HepG2 (cell line): ENCODE results near the gene BRPF1. TPM values are rescaled to one million over a fixed set of nuclear protein-coding genes. Genes with fewer than 3 reads are reported as not detected.

Source experiments
- BORCS8-MEF2B ChIP-seq: sonication (generic); formaldehyde crosslinking; IDR thresholded peaks from 2 replicates; pipeline ENCODE4 v1.8.0; 2022; ENCODE audit warnings: mild to moderate bottlenecking, missing genetic modification reagents
- DNMT1 ChIP-seq: sonication (generic); formaldehyde crosslinking; IDR thresholded peaks from 2 replicates; pipeline ENCODE4 v1.5.1; 2020; ENCODE audit warnings: mild to moderate bottlenecking, missing genetic modification reagents
- EED ChIP-seq: sonication (generic); formaldehyde crosslinking; IDR thresholded peaks from 2 replicates; pipeline ENCODE4 v1.5.0; 2020; ENCODE audit warnings: mild to moderate bottlenecking, missing genetic modification reagents
- HDAC1 ChIP-seq: sonication (generic); formaldehyde crosslinking; IDR thresholded peaks from 2 replicates; pipeline ENCODE4 v1.5.1; 2020; ENCODE audit warnings: mild to moderate bottlenecking, missing genetic modification reagents
- HIVEP1 ChIP-seq: sonication (generic); formaldehyde crosslinking; IDR thresholded peaks from 2 replicates; pipeline ENCODE4 v1.4.0; 2020; ENCODE audit warnings: mild to moderate bottlenecking, missing genetic modification reagents
- HOXD1 ChIP-seq: sonication (generic); formaldehyde crosslinking; IDR thresholded peaks from 2 replicates; pipeline ENCODE4 v1.5.0; 2020; ENCODE audit warnings: missing genetic modification reagents
- ISL2 ChIP-seq: sonication (generic); formaldehyde crosslinking; IDR thresholded peaks from 2 replicates; pipeline ENCODE4 v1.5.0; 2020; ENCODE audit warnings: missing genetic modification reagents
- NFE2 ChIP-seq: sonication (generic); formaldehyde crosslinking; IDR thresholded peaks from 2 replicates; pipeline ENCODE4 v1.4.0; 2020; ENCODE audit warnings: missing genetic modification reagents
- ZC3H4 ChIP-seq: sonication (generic); formaldehyde crosslinking; IDR thresholded peaks from 2 replicates; pipeline ENCODE4 v1.4.0; 2020; ENCODE audit warnings: missing genetic modification reagents, borderline replicate concordance
- ZNF143 ChIP-seq: sonication (generic); formaldehyde crosslinking; IDR thresholded peaks from 2 replicates; pipeline ENCODE4 v1.4.0; 2020; ENCODE audit warnings: missing genetic modification reagents
- ZNF496 ChIP-seq: sonication (generic); formaldehyde crosslinking; IDR thresholded peaks from 2 replicates; pipeline ENCODE4 v1.8.1; 2023; ENCODE audit warnings: mild to moderate bottlenecking, moderate library complexity, missing genetic modification reagents; ENCODE audit not compliant: insufficient replicate concordance
- ZNF552 ChIP-seq: sonication (generic); formaldehyde crosslinking; IDR thresholded peaks from 2 replicates; pipeline ENCODE4 v1.9.0; 2022; ENCODE audit warnings: missing genetic modification reagents, mild to moderate bottlenecking, borderline replicate concordance
- ZNF557 ChIP-seq: sonication (generic); formaldehyde crosslinking; IDR thresholded peaks from 2 replicates; pipeline ENCODE4 v1.4.0; 2020; ENCODE audit warnings: missing genetic modification reagents
- ZNF577 ChIP-seq: sonication (generic); formaldehyde crosslinking; IDR thresholded peaks from 2 replicates; pipeline ENCODE4 v1.4.0; 2020; ENCODE audit warnings: mild to moderate bottlenecking, low read depth, missing genetic modification reagents, borderline replicate concordance
- ZNF670 ChIP-seq: sonication (generic); formaldehyde crosslinking; IDR thresholded peaks from 2 replicates; pipeline ENCODE4 v1.8.0; 2022; ENCODE audit warnings: mild to moderate bottlenecking, missing genetic modification reagents, borderline replicate concordance
- ZNF788 ChIP-seq: sonication (generic); formaldehyde crosslinking; IDR thresholded peaks from 2 replicates; pipeline ENCODE4 v1.5.0; 2020; ENCODE audit warnings: mild to moderate bottlenecking, missing genetic modification reagents, borderline replicate concordance
- ZNF878 ChIP-seq: sonication (generic); formaldehyde crosslinking; IDR thresholded peaks from 2 replicates; pipeline ENCODE4 v1.8.1; 2023; ENCODE audit warnings: mild to moderate bottlenecking, missing genetic modification reagents, moderate library complexity
- polyA plus RNA-seq, 8 experiments: library from polyadenylated mRNA; depleted of rRNA in 3 of 8; stranded (reverse) in 7 of 8; unstranded in 1 of 8; fragments of >200 nt; fragmentation: Illumina TruSeq in 4 of 8; extraction: Trizol in 4 of 8; gene quantifications; 2 replicates each; pipeline versions ENCODE4 v1.2.1 to v1.2.3, GENCODE V29; 2011 to 2016; ENCODE audit warnings: low read depth in 4 of 8, missing spikeins in 1 of 8, mixed read lengths in 1 of 8; ENCODE audit not compliant: insufficient read depth in 1 of 8
- total RNA-seq, 5 experiments: library from RNA; depleted of rRNA; stranded (reverse); fragments of >200 nt; fragmentation: Illumina TruSeq; extraction: Trizol; gene quantifications; 2 replicates each; pipeline ENCODE4 v1.2.3, GENCODE V29; 2016; ENCODE audit warnings: low read depth in 1 of 5
- TF ChIP-seq, protein P1 (sequence below): sonication (generic); formaldehyde crosslinking; IDR thresholded peaks from 2 replicates; pipeline ENCODE4 v1.8.0; 2022; ENCODE audit warnings: mild to moderate bottlenecking, missing genetic modification reagents; ENCODE audit not compliant: insufficient replicate concordance
- TF ChIP-seq, protein P2 (sequence below): sonication (generic); formaldehyde crosslinking; IDR thresholded peaks from 2 replicates; pipeline ENCODE4 v1.5.1; 2020; ENCODE audit warnings: mild to moderate bottlenecking, missing genetic modification reagents, borderline replicate concordance
- TF ChIP-seq, protein P3 (sequence below): sonication (generic); formaldehyde crosslinking; IDR thresholded peaks from 2 replicates; pipeline ENCODE4 v1.8.0; 2022; ENCODE audit warnings: mild to moderate bottlenecking, missing genetic modification reagents, moderate library complexity
- TF ChIP-seq, protein P4 (sequence below): sonication (generic); formaldehyde crosslinking; IDR thresholded peaks from 2 replicates; pipeline ENCODE4 v1.4.0; 2020; ENCODE audit warnings: missing genetic modification reagents, mild to moderate bottlenecking, borderline replicate concordance

Gene BRPF1
- total and polyA plus RNA-seq, 2 of the 13 experiments (the other 11 are each of a cell fraction or from before 2014, with no cell fraction given), result 7.3 to 10.0 TPM

DNA sequence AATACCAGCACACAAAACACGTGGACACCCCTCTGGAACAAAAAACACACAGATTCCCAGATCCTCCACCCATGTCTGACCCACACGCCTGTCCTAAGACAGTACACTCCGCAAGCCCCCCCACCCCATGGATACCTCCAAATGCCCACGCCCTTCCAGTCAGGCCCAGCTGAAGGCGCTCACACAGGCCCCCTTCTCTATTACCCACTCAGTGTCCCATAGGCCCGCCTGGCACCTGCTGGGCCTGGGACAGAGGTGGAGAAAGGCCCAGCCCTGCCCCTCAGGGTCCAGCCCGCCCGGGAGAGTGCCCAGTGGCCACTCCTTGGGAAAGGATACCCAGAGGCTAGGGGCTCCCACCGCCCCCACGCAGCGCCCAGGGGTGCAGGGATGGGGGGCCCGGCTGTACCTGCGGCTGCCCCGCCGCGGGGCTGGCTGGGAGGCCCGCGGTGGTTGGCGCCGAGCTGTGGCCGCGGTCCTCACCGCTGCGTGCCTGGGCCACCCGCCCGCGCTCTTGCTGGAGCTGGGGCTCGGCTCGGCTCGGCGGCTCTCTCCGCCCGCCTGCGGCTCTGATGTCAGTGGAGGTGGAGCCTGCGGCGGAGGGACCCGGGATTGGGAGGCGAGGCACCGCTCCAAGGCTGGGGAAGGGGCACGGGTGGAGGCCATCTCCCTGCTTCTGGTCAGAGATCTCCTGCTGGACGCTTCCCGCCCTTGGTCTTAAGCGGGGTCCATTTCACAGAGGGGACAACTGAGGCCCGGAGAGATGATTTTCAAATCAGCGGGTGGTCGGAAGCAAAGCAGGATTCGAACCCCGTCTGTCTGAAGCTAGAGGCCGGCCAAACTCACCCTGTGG is 38.1 kb downstream of the BRPF1 start, which contains the start of gene CAMK1 (continued):
- no peak; the same call in 1 of the 2 replicates for TF ChIP-seq ISL2
- TF ChIP-seq, protein P1, sequence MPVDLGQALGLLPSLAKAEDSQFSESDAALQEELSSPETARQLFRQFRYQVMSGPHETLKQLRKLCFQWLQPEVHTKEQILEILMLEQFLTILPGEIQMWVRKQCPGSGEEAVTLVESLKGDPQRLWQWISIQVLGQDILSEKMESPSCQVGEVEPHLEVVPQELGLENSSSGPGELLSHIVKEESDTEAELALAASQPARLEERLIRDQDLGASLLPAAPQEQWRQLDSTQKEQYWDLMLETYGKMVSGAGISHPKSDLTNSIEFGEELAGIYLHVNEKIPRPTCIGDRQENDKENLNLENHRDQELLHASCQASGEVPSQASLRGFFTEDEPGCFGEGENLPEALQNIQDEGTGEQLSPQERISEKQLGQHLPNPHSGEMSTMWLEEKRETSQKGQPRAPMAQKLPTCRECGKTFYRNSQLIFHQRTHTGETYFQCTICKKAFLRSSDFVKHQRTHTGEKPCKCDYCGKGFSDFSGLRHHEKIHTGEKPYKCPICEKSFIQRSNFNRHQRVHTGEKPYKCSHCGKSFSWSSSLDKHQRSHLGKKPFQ, result no peak
- no peak for TF ChIP-seq ZNF878 (CRISPR knock-in tag)
- peak; percentile 44; the same call in 1 of the 2 replicates for TF ChIP-seq BORCS8-MEF2B (CRISPR knock-in tag)
- no peak for TF ChIP-seq DNMT1 (CRISPR knock-in tag)
- TF ChIP-seq NFE2 (CRISPR knock-in tag), result no peak
- TF ChIP-seq ZNF557 (CRISPR knock-in tag), result no peak
- no peak for TF ChIP-seq EED (CRISPR knock-in tag)
- TF ChIP-seq, protein P2, sequence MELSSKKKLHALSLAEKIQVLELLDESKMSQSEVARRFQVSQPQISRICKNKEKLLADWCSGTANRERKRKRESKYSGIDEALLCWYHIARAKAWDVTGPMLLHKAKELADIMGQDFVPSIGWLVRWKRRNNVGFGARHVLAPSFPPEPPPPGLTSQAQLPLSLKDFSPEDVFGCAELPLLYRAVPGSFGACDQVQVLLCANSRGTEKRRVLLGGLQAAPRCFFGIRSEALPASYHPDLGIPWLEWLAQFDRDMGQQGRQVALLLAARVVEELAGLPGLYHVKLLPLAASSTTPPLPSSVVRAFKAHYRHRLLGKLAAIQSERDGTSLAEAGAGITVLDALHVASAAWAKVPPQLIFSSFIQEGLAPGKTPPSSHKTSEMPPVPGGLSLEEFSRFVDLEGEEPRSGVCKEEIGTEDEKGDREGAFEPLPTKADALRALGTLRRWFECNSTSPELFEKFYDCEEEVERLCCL (CRISPR knock-in tag), result no peak
- TF ChIP-seq ZNF143 (CRISPR knock-in tag), result no peak
- 0 out of 2 replicates have a peak, but pooled peaks have one; percentile 15 for TF ChIP-seq ZNF788
- TF ChIP-seq HDAC1 (CRISPR knock-in tag), result peak; percentile 24; the same call in 1 of the 2 replicates
- TF ChIP-seq ZNF670 (CRISPR knock-in tag), result no peak
- no peak for TF ChIP-seq HOXD1 (CRISPR knock-in tag)
- no peak for TF ChIP-seq HIVEP1
- TF ChIP-seq ZNF496, result no peak
- TF ChIP-seq, protein P3, sequence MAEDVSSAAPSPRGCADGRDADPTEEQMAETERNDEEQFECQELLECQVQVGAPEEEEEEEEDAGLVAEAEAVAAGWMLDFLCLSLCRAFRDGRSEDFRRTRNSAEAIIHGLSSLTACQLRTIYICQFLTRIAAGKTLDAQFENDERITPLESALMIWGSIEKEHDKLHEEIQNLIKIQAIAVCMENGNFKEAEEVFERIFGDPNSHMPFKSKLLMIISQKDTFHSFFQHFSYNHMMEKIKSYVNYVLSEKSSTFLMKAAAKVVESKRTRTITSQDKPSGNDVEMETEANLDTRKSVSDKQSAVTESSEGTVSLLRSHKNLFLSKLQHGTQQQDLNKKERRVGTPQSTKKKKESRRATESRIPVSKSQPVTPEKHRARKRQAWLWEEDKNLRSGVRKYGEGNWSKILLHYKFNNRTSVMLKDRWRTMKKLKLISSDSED (CRISPR knock-in tag), result no peak
- TF ChIP-seq ZNF552 (CRISPR knock-in tag), result no peak
- no peak for TF ChIP-seq ZNF577 (CRISPR knock-in tag)
- TF ChIP-seq, protein P4, sequence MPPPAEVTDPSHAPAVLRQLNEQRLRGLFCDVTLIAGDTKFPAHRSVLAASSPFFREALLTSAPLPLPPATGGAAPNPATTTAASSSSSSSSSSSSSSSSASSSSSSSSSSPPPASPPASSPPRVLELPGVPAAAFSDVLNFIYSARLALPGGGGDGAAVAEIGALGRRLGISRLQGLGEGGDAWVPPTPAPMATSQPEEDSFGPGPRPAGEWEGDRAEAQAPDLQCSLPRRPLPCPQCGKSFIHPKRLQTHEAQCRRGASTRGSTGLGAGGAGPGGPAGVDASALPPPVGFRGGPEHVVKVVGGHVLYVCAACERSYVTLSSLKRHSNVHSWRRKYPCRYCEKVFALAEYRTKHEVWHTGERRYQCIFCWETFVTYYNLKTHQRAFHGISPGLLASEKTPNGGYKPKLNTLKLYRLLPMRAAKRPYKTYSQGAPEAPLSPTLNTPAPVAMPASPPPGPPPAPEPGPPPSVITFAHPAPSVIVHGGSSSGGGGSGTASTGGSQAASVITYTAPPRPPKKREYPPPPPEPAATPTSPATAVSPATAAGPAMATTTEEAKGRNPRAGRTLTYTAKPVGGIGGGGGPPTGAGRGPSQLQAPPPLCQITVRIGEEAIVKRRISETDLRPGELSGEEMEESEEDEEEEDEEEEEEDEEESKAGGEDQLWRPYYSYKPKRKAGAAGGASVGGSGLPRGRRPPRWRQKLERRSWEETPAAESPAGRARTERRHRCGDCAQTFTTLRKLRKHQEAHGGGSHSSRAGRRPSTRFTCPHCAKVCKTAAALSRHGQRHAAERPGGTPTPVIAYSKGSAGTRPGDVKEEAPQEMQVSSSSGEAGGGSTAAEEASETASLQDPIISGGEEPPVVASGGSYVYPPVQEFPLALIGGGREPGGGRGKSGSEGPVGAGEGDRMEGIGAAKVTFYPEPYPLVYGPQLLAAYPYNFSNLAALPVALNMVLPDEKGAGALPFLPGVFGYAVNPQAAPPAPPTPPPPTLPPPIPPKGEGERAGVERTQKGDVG, result no peak
- no peak for TF ChIP-seq ZC3H4 (CRISPR knock-in tag)
